HG02852 (cell line): ENCODE measurements around the gene SCO1.

ENCODE experiments used
- ATAC-seq: cut with Tn5 transposase; IDR thresholded peaks from one replicate; pipeline ENCODE4 v1.9.1; 2021; ENCODE audit warnings: mild to moderate bottlenecking, moderate library complexity; ENCODE audit not compliant: unreplicated experiment

The SCO1 gene

DNA sequence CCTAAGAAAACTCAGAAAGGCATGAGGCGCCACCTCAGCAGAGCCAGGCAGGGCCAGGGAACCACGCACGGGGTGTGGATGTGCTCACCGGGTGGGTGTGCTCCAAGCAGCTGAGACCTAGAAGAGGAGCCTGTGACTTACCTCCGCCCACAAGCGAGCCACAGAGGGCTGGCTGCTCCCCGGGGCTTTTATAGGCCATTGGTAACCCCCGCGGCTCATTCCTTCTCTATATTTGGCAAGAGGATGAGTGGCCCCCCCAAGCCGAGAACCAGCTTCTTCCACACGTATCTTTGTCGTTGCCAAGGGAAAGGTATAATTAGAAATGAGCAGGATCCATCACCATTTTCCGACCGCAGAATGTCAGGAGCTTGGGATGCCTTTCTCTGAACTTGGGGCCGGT is 40.2 kb downstream of the SCO1 start, which contains the start of gene MYH3:
Gene MYH3 (minus strand): TSS at position 162 of the 400 bp plus-strand sequence. CDS start 2,245 bp downstream, outside the sequence.
- ATAC-seq = no peak

DNA sequence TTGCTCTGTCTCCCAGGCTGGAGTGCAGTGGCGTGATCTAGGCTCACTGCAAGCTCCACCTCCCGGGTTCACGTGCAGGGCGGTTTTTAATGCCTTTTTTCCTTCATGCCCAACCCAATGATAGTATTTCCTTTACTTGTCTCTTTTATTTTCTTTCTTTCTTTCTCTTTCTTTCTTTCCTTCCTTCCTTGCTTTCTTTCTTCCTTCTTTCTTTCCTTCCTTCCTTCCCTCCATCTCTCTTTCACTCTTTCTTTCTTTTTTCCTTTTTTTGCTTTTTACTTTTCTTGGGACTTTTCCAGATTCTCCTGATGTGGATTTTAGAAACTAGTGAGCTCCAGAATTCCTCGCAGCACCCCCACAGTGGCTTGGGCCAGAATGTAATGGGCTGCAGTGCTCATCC is 43.3 kb downstream of the SCO1 start:
- ATAC-seq = no peak

DNA sequence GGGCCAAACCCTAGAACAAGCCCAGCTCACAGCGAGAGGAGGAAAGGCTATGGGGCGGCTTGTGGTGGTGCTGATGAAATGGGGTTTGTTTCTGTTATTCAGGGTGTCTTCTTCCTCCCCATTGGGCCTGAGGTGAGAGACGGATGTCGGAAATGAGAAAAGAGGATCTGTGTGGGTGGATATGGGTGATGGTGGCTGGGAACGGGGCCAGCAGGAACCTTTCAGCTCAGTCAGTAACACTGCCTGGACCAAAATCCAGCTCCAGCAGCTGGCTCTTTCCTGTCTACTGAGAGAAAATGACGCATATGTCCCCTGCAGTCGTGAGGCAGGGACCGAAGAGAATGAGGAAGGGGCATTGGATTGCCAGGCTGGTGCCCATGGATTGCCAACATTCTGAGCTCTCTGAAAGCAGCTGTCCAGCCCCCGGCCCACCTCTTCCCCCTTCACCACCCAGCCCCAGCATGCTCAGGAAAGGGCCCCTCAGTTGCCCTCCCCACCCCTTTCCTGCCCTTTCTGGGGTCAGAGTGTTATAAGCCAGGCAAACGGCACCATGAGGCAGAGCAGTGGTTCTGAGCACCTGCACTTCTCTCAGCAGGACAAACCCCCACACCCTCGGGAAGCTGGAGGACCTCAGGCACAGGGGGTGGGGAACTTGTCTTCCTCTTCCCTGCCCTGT is 44.2 kb downstream of the SCO1 start:
- ATAC-seq = no peak

DNA sequence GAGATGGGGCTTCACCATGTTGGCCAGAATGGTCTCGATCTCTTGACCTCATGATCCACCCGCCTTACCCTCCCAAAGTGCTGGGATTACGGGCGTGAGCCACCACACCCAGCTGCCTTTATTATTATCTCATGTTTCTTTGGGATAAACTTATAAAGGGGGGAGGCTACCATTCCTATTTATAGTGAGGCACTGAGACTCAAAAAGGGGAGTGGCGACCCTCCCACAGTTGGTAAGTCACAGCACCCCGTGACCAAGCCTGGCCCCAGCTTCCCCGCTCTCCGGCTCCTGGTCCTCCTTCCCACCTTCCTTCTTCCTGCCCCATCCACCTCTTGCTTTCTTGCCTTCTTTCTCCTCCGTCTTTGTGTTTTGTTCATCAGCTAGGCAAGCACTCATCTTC is 45.4 kb downstream of the SCO1 start:
- no peak for ATAC-seq

DNA sequence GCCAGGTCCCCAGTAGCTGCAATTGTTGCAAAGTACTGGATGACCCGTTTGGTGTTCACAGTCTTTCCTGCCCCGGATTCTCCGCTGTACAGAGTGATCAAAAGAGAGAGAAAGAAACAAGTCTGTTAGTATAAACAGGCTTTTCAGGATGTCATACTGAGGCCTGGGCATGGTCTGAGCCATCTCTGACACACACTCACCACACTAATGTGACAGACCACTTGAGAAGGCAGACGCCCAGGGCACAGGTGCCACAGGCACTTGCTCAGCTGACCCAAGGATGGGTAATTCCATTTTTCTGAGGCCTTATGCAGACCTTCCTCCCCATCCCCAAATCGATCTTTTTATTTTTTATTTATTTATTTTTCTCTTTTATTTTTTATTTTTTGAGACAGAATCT is 47.7 kb downstream of the SCO1 start:
- ATAC-seq = no peak

- ATAC-seq = no peak
Observed at GRCh38 chr17:10648956-10649355, 48.4 kb downstream of the SCO1 start.

DNA sequence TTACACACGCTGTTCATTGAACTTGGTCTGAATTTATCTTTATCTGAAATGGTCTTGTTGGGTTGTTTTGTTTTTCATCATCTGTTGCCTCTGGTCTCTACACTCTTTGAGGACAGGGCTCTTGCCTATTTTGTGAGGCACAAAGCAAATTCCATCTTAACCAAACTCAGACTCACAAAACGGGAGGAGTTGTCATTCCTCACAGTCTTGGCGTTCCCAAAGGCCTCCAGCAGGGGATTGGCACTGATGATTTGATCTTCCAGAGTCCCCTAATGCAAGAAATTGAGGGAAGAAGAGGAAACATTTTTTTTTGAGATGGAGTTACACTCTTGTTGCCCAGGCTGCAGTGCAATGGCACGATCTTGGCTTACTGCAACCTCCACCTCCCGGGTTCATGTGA is 49.0 kb downstream of the SCO1 start:
- no peak for ATAC-seq

DNA sequence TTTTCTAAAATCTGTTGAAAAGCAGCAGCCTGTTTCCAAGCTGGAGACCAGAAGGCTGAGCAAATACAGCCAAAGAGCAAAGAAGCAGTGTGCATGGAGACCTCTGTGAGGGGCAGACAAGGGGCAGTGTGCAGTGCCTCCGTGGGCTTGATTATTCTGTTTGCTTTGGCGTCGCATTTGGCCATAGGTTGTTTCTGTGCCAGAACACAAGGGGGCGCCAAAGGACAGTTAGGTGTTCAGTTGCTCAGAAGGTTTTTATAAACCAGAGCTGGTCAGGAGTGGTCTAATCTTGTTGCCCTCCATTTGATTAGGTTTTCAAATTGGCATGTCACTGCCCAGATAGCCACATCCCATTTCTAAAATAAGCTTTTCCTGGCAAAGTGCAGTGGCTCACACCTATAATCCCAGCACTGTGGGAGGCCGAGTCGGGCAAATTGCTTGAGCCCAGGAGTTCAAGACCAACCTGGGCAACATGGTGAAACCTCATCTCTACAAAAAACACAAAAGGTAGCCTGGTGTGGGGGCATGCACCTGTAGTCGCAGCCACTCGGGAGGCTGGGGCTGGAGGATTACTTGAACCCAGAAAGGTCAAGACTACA is 50.8 kb downstream of the SCO1 start:
- ATAC-seq = no peak

DNA sequence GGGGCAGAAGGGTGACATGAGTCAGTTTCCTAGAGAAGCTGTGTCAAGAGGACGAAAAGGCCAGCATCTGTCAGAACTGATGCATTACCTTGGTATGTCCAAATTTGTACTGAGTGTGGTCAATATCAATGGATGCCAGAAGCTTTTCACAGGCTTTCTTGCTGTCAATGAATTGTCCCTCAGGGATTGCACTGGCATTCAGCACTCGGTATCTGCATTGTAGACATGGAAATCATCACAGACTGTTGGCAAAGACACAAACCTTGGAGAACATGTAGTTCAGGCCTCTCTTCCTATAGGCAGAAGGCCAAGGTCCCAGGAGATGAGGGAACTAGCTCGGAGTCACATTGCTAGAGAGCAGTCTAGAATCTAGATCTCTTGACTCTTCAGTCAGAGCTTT is 56.9 kb downstream of the SCO1 start:
- no peak for ATAC-seq

- ATAC-seq = no peak
Observed at GRCh38 chr17:10638151-10638550, 59.2 kb downstream of the SCO1 start.

- no peak for ATAC-seq
Observed at GRCh38 chr17:10635290-10635689, 62.0 kb downstream of the SCO1 start.

- ATAC-seq = peak; percentile 94
Observed at GRCh38 chr17:10633738-10634379, 63.5 kb downstream of the SCO1 start.

GRCh38 chr17:10631701-10632100 is 65.6 kb downstream of the SCO1 start:
- ATAC-seq = no peak

- no peak for ATAC-seq
Observed at GRCh38 chr17:10631048-10631700, 66.2 kb downstream of the SCO1 start.

DNA sequence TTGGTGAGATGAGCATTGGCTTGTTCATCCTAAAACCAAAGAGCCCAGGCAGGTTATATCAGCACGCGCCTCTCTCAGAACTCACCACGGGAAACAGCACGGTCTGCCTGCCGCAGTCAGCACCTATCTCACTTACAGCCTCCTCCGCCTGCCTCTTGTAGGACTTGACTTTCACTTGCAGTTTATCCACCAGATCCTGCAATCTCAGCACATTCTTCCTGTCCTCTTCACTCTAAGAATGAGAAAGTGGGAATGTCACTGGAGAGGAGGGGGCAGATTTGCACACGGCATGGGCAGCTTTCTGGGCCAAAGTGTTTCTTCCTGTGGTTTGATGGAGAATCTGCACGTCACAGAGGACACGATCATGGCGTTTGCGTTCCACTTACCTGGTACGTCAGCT is 67.6 kb downstream of the SCO1 start:
- ATAC-seq = no peak

DNA sequence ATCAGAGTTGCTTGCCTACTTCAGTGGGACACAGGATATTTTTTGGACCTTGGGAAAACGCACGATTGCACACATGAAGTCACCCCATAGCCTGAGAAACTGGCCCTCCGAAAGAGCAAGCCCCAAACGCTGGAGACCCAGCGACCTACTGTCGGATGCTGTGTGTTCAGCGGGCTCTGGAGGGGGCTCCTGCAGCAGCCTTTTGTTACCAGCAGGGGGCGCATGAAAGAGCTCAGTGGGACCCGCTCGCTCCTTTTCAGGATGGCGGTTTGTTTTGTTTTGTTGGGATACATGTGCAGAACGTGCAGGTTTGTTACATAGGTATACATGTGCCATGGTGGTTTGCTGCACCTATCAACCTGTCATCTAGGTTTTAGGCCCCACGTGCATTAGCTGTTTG is 68.6 kb downstream of the SCO1 start:
- no peak for ATAC-seq

GRCh38 chr17:10626390-10626789 is 70.9 kb downstream of the SCO1 start:
- no peak for ATAC-seq

DNA sequence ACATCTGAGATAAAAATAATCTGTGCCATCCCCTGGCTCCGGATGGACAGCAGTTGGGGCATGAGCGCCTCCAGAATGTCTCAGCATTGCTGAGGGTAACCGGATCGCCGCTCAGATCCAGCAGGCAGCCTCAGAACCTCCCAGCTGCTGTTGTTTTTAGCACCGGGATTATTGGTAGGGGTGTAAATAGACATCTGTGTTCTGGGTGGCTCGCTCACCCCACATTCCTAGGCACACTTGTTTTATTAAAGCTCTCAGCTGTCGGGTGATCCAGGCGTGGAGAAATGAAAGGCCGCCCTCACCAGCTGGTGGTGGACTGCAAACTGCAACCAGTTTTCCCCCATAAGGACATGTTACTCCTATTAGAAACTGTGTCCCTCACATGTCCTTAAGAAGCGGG is 72.4 kb downstream of the SCO1 start:
- no peak for ATAC-seq

- no peak for ATAC-seq
Observed at GRCh38 chr17:10623737-10624338, 73.5 kb downstream of the SCO1 start.

- no peak for ATAC-seq
Observed at GRCh38 chr17:10622617-10623485, 74.5 kb downstream of the SCO1 start.
